Effector CD4-positive, alpha-beta T cell (primary cell): ENCODE measurements around the gene CWH43.
"Not testable (repeated sequence)": the region's sequence is repeated elsewhere in the genome, so short reads cannot be mapped to it uniquely, and the experiment has no call there.

Experiments used
- DNase-seq: peaks from one replicate; pipeline ENCODE4 v3.0.0-alpha.2; 2020

The CWH43 gene

DNA sequence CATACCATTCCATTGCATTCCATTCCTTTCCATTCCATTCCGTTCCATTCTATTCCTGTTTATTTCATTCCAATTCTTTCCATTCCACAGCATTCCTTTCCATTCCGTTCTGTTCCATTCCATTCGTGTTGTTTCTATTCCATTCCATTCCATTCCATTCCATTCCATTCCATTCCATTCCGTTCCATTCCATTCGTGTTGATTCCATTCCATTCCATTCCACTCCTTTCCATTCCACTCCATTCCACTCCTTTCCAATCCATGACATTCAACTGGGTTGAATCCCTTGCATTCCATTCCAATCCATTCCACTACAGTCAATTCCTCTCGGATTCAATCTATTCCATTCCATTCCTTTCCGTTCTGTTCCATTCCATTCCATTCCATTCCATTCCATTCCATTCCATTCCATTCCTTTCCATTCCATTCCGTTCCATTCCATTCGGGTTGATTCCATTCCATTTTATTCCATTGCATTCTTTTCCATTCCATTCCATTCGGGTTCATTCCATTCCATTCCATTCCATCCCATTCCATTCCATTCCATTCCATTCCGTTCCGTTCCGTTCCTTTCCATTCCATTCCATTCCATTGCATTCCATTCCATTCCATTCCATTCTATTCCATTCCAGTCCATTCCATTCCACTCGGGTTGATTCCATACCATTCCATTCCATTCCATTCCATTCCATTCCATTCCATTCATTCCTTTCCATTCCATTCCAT, 112.1 kb downstream of the CWH43 start:
- not testable (repeated sequence) for DNase-seq

DNA sequence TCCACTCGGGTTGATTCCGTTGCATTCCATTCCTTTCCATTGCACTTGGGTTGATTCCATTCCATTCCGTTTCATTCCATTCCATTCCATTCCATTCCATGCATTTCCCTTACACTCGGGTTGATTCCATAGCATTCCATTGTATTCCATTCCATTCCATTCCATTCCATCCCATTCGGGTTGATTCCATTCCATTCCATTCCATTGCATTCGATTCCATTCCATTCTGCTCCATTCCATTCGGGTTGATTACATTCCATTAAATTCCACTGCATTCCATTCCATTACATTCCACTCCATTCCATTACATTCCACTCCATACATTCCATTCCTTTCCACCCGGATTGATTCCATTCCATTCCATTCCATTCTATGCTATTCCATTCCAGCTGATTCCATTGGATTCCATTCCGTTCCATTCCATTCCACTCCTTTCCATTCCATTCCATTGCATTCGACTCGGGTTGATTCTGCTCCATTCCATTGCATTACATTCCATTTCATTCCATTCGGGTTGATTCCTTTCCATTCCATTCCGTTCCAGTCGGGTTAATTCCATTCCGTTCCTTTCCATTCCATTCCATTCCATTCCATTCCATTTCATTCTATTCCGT, 113.9 kb downstream of the CWH43 start:
- DNase-seq: not testable (repeated sequence)

DNA sequence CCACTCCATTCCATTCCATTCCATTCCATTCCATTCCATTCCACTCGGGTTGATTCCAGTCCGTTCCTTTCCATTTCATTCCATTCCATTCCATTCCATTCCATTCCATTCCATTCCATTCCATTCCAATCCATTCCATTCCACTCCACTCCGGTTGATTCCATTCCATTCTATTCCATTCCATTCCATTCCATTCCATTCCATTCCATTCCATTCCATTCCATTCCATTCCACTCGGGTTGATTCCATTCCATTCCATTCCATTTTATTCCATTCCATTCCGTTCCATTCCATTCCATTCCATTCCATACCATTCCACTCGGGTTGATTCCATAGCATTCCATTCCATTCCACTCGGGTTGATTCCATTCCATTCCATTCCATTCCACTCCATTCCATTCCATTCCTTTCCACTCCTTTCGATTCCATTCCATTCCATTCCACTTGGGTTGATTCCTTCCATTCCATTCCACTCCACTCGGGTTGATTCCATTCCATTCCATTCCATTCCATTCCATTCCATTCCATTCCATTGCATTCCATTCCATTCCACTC, 116.3 kb downstream of the CWH43 start:
- DNase-seq: not testable (repeated sequence)

DNA sequence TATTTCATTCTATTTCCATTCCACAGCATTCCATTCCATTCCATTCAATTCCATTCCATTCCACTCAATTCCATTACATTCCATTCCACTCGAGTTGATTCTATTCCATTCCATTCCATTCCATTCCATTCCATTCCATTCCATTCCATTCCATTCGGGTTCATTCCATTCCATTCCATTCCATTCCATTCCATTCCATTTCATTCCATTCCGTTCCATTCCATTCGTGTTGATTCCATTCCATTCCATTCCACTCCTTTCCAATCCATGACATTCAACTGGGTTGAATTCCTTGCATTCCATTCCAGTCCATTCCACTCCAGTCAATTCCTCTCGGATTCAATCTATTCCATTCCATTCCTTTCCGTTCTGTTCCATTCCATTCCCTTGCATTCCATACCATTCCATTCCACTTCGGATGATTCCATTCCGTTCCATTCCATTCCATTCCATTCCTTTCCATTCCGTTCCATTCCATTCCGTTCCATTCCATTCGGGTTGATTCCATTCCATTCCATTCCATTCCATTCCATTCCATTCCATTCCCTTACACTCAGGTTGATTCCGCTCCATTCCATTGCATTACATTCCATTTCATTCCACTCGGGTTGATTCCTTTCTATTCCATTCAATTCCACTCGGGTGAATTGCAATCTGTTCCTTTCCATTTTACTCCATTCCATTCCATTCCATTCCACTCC, 117.5 kb downstream of the CWH43 start:
- DNase-seq: not testable (repeated sequence)

DNA sequence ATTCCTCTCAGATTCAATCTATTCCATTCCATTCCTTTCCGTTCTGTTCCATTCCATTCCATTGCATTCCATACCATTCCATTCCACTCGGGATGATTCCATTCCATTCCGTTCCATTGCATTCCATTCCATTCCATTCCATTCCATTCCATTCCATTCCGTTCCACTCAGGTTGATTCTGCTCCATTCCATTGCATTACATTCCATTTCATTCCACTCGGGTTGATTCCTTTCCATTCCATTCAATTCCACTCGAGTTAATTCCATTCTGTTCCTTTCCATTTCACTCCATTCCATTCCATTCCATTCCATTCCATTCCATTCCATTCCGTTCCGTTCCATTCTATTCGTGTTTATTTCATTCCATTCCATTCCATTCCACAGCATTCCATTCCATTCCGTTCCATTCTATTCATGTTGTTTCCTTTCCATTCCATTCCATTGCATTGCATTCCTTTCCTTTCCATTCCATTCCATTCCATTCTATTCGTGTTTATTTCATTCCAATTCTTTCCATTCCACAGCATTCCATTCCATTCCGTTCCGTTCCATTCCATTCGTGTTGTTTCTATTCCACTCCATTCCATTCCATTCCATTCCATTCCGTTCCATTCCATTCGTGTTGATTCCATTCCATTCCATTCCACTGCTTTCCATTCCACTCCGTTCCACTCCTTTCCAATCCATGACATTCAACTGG, 118.3 kb downstream of the CWH43 start:
- not testable (repeated sequence) for DNase-seq

DNA sequence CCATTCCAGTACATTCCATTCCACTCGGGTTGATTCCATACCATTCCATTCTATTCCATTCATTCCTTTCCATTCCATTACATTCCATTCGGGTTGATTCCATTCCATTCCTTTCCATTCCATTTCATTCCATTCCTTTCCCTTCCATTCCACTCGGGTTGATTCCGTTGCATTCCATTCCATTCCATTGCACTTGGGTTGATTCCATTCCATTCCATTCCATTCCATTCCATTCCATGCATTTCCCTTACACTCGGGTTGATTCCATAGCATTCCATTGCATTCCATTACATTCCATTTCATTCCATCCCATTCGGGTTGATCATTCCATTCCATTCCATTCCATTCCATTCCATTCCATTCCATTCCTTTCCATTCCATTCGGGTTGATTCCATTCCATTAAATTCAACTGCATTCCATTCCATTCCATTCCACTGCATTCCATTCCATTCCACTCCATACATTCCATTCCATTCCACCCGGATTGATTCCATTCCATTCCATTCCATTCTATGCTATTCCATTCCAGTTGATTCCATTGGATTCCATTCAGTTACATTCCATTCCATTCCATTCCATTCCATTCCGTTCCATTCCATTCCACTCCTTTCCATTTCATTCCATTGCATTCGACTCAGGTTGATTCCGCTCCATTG, 119.3 kb downstream of the CWH43 start:
- DNase-seq: peak; percentile 7

DNA sequence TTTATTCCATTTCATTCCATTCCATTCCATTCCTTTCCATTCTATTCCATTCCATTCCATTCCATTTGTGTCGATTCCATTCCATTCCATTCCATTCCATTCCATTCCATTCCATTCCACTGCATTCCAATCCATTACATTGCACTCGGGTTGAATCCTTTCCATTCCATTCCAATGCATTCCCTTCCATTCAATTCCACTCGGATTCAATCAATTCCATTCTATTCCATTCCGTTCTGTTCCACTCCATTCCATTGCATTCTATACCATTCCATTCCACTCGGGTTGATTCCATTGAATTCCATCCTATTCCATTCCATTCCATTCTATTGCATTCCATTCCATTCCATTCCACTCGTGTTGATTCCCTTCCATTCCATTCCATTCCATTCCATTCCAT, 121.2 kb downstream of the CWH43 start:
- not testable (repeated sequence) for DNase-seq

DNA sequence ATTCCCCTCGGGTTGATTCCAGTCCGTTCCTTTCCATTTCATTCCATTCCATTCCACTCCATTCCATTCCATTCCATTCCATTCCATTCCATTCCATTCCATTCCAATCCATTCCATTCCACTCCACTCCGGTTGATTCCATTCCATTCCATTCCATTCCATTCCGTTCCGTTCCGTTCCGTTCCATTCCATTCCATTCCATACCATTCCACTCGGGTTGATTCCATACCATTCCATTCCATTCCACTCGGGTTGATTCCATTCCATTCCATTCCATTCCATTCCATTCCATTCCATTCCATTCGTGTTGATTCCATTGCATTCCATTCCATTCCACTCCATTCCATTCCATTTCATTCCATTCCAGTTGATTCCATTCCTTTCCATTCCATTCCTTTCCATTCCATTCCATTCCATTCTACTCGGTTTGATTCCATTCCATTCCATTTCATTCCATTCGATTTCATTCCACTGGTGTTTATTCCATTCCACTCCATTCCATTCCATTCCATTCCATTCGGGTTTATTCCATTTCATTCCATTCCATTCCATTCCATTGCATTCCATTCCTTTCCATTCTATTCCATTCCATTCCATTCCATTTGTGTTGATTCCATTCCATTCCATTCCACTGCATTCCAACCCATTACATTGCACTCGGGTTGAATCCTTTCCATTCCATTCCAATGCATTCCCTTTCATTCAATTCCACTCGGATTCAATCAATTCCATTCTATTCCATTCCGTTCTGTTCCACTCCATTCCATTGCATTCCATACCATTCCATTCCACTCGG, 122.3 kb downstream of the CWH43 start:
- not testable (repeated sequence) for DNase-seq

DNA sequence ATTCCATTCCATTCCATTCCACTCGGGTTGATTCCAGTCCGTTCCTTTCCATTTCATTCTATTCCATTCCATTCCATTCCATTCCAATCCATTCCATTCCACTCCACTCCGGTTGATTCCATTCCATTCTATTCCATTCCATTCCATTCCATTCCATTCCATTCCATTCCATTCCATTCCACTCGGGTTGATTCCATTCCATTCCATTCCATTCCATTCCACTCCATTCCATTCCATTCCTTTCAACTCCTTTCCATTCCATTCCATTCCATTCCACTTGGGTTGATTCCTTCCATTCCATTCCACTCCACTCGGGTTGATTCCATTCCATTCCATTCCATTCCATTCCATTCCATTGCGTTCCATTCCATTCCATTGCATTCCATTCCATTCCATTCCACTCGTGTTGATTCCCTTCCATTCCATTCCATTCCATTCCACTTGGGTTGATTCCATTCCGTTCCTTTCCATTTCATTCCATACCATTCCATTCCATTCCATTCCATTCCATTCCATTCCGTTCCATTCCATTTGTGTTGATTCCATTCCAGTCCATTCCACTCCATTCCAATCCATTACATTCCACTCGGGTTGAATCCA, 123.6 kb downstream of the CWH43 start:
- not testable (repeated sequence) for DNase-seq

DNA sequence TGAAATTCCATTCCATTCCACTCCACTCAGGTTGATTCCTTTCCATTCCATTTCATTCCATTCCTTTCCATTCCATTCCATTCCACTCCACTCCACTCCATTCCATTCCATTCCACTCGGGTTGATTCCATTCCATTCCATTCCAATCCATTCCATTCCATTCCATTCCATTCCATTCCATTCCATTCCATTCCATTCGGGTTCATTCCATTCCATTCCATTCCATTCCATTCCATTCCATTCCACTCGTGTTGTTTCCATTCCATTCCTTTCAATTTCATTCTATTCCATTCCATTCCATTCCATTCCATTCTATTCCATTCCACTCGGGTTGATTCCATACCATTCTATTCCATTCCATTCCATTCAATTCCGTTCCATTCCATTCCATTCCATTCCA, 124.5 kb downstream of the CWH43 start:
- DNase-seq: not testable (repeated sequence)
